HEK293 (cell line): ENCODE results near the gene TDRD9.
A peak's percentile ranks its signal among the peaks of the same experiment; 100 is the strongest.

Experiments
- EGR2 ChIP-seq: fragments of 450-650 bp; formaldehyde crosslinking; IDR thresholded peaks from 2 replicates; pipeline ENCODE4 v1.5.1; 2016; ENCODE audit warnings: low read depth, missing biosample characterization, missing genetic modification characterization
- FEZF1 ChIP-seq: fragments of 450-650 bp; formaldehyde crosslinking; IDR thresholded peaks from 2 replicates; pipeline ENCODE4 v1.5.1; 2016; ENCODE audit warnings: missing biosample characterization, missing genetic modification characterization
- GLI4 ChIP-seq: fragments of 450-650 bp; formaldehyde crosslinking; IDR thresholded peaks from 2 replicates; pipeline ENCODE4 v1.5.1; 2016; ENCODE audit warnings: missing biosample characterization, missing genetic modification characterization
- HOXC10 ChIP-seq: sonication (generic); formaldehyde crosslinking; IDR thresholded peaks from 2 replicates; pipeline ENCODE4 v1.8.1; 2023; ENCODE audit warnings: mild to moderate bottlenecking, missing genetic modification reagents
- KLF10 ChIP-seq: fragments of 450-650 bp; IDR thresholded peaks from 2 replicates; pipeline ENCODE4 v1.5.1; 2018; ENCODE audit warnings: missing biosample characterization, mild to moderate bottlenecking, missing genetic modification characterization
- KLF16 ChIP-seq: fragments of 450-650 bp; formaldehyde crosslinking; IDR thresholded peaks from 2 replicates; pipeline ENCODE4 v1.5.1; 2017; ENCODE audit warnings: missing biosample characterization, missing genetic modification characterization
- SP2 ChIP-seq: fragments of 450-650 bp; formaldehyde crosslinking; IDR thresholded peaks from 2 replicates; pipeline ENCODE4 v1.5.1; 2016; ENCODE audit warnings: missing biosample characterization, missing genetic modification characterization
- SP7 ChIP-seq: fragments of 450-650 bp; formaldehyde crosslinking; IDR thresholded peaks from 2 replicates; pipeline ENCODE4 v1.5.1; 2016; ENCODE audit warnings: missing biosample characterization, missing genetic modification characterization
- WT1 ChIP-seq: fragments of 450-650 bp; formaldehyde crosslinking; IDR thresholded peaks from 2 replicates; pipeline ENCODE4 v1.5.1; 2016; ENCODE audit warnings: missing biosample characterization, missing genetic modification characterization
- ZBTB8A ChIP-seq: fragments of 450-650 bp; formaldehyde crosslinking; IDR thresholded peaks from 2 replicates; pipeline ENCODE4 v1.5.1; 2016; ENCODE audit warnings: missing biosample characterization, missing genetic modification characterization
- ZEB2 ChIP-seq: fragments of 450-650 bp; formaldehyde crosslinking; IDR thresholded peaks from 2 replicates; pipeline ENCODE4 v1.5.1; 2016; ENCODE audit warnings: missing biosample characterization, missing genetic modification characterization
- ZFP37 ChIP-seq: fragments of 450-650 bp; formaldehyde crosslinking; IDR thresholded peaks from 2 replicates; pipeline ENCODE4 v1.5.1; 2016; ENCODE audit warnings: missing biosample characterization, missing genetic modification characterization
- ZNF169 ChIP-seq: fragments of 450-650 bp; formaldehyde crosslinking; IDR thresholded peaks from 2 replicates; pipeline ENCODE4 v1.5.1; 2016; ENCODE audit warnings: missing biosample characterization, missing genetic modification characterization
- ZNF174 ChIP-seq: fragments of 450-650 bp; formaldehyde crosslinking; IDR thresholded peaks from 2 replicates; pipeline ENCODE4 v1.5.0; 2017; ENCODE audit warnings: missing biosample characterization, mild to moderate bottlenecking, missing genetic modification characterization
- ZNF184 ChIP-seq: fragments of 450-650 bp; IDR thresholded peaks from 2 replicates; pipeline ENCODE4 v1.5.1; 2018; ENCODE audit warnings: missing biosample characterization, mild to moderate bottlenecking, missing genetic modification characterization
- ZNF24 ChIP-seq: fragments of 450-650 bp; formaldehyde crosslinking; IDR thresholded peaks from 2 replicates; pipeline ENCODE4 v1.5.1; 2016; ENCODE audit warnings: missing biosample characterization, missing genetic modification characterization
- ZNF292 ChIP-seq: fragments of 450-650 bp; formaldehyde crosslinking; IDR thresholded peaks from 2 replicates; pipeline ENCODE4 v1.5.1; 2016; ENCODE audit warnings: low read depth, missing biosample characterization, missing genetic modification characterization, borderline replicate concordance
- ZNF324 ChIP-seq: fragments of 450-650 bp; formaldehyde crosslinking; IDR thresholded peaks from 2 replicates; pipeline ENCODE4 v1.5.1; 2016; ENCODE audit warnings: missing biosample characterization, missing genetic modification characterization
- ZNF335 ChIP-seq: fragments of 450-650 bp; formaldehyde crosslinking; conservative IDR thresholded peaks from 2 replicates; pipeline ENCODE4 v1.5.1; 2016; ENCODE audit warnings: missing biosample characterization, missing genetic modification characterization
- ZNF473 ChIP-seq: fragments of 450-650 bp; formaldehyde crosslinking; IDR thresholded peaks from 2 replicates; pipeline ENCODE4 v1.5.1; 2017; ENCODE audit warnings: missing biosample characterization, missing genetic modification characterization
- ZNF561 ChIP-seq: fragments of 450-650 bp; IDR thresholded peaks from 2 replicates; pipeline ENCODE4 v1.5.1; 2018; ENCODE audit warnings: missing biosample characterization, missing genetic modification characterization, borderline replicate concordance
- ZNF777 ChIP-seq: fragments of 450-650 bp; formaldehyde crosslinking; IDR thresholded peaks from 2 replicates; pipeline ENCODE4 v1.5.1; 2017; ENCODE audit warnings: missing biosample characterization, missing genetic modification characterization, borderline replicate concordance
- TF ChIP-seq, protein P1 (sequence below): fragments of 450-650 bp; formaldehyde crosslinking; IDR thresholded peaks from 2 replicates; pipeline ENCODE4 v1.5.1; 2017; ENCODE audit warnings: missing biosample characterization, missing genetic modification characterization
- TF ChIP-seq, protein P2 (sequence below): fragments of 450-650 bp; formaldehyde crosslinking; IDR thresholded peaks from 2 replicates; pipeline ENCODE4 v1.5.1; 2016; ENCODE audit warnings: missing biosample characterization, missing genetic modification characterization
- TF ChIP-seq, protein P3 (sequence below): fragments of 450-650 bp; formaldehyde crosslinking; IDR thresholded peaks from 2 replicates; pipeline ENCODE4 v1.5.1; 2016; ENCODE audit warnings: missing biosample characterization, missing genetic modification characterization
- TF ChIP-seq, protein P4 (sequence below): fragments of 450-650 bp; IDR thresholded peaks from 2 replicates; pipeline ENCODE4 v1.5.1; 2018; ENCODE audit warnings: missing biosample characterization, mild to moderate bottlenecking, missing genetic modification characterization
- TF ChIP-seq, protein P5 (sequence below): fragments of 450-650 bp; formaldehyde crosslinking; IDR thresholded peaks from 2 replicates; pipeline ENCODE4 v1.5.1; 2016; ENCODE audit warnings: missing biosample characterization, missing genetic modification characterization
- TF ChIP-seq, protein P6 (sequence below): fragments of 450-650 bp; formaldehyde crosslinking; IDR thresholded peaks from 2 replicates; pipeline ENCODE4 v1.5.1; 2016; ENCODE audit warnings: missing biosample characterization, missing genetic modification characterization

The TDRD9 gene

DNA sequence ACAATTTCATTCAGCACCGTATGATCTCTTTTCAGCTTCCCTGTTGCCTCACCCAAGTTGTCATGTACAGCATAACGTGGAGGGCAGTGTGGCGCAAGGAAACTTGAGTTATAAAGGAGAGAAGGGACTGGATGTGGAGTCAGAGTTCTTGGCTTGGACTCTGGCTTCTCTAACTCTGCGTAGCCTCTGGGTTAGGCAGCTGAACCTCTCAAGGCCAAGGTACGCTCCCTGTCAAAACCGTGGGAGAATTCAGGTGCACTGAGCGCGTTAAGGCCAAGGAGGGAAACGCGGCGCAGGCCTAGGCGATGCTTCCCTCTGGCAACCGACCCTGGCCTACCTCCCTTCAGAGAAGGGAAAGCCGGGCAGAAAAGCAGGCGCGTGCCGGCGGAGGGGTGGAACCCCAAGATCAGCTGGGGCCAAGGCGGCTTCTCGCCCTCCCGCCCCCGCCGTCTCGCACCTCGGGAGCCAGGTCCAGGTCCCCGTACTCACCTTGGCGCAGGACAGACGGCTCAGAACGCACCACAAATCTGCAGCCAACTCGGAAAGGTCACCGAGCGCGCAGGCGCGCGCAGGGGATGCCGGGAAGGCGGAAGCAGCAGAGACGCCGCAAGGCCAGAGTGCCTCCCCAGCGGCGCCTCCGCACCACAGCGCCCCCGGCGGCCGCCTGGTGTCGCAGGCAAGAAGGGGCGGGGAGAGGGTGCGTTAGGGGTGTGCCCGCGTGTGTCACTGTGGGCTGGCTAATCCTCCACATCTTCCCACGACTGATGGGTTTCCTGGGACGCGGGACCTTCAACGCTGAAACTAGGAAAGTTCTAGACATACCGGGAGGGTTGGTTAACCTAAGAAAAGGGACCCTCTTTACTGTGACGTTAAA, 7.0 kb upstream of the TDRD9 start (continued):
- TF ChIP-seq, protein P1, sequence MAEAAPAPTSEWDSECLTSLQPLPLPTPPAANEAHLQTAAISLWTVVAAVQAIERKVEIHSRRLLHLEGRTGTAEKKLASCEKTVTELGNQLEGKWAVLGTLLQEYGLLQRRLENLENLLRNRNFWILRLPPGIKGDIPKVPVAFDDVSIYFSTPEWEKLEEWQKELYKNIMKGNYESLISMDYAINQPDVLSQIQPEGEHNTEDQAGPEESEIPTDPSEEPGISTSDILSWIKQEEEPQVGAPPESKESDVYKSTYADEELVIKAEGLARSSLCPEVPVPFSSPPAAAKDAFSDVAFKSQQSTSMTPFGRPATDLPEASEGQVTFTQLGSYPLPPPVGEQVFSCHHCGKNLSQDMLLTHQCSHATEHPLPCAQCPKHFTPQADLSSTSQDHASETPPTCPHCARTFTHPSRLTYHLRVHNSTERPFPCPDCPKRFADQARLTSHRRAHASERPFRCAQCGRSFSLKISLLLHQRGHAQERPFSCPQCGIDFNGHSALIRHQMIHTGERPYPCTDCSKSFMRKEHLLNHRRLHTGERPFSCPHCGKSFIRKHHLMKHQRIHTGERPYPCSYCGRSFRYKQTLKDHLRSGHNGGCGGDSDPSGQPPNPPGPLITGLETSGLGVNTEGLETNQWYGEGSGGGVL (tag by site-specific recombination) = no peak
- TF ChIP-seq, protein P2, sequence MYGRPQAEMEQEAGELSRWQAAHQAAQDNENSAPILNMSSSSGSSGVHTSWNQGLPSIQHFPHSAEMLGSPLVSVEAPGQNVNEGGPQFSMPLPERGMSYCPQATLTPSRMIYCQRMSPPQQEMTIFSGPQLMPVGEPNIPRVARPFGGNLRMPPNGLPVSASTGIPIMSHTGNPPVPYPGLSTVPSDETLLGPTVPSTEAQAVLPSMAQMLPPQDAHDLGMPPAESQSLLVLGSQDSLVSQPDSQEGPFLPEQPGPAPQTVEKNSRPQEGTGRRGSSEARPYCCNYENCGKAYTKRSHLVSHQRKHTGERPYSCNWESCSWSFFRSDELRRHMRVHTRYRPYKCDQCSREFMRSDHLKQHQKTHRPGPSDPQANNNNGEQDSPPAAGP (tag by site-specific recombination) = peak; percentile 73; the same call in 1 of the 2 replicates
- TF ChIP-seq ZBTB8A (tag by site-specific recombination) = peak; percentile 37; the same call in 1 of the 2 replicates
- peak; percentile 79; the same call in 1 of the 2 replicates for TF ChIP-seq ZNF324 (tag by site-specific recombination)
- peak; percentile 27; the same call in 1 of the 2 replicates for TF ChIP-seq ZNF777
- TF ChIP-seq ZNF174 (tag by site-specific recombination) = no peak
- TF ChIP-seq GLI4 = no peak
- no peak for TF ChIP-seq ZNF169 (tag by site-specific recombination)
- TF ChIP-seq KLF16 (tag by site-specific recombination) = peak; percentile 95
- TF ChIP-seq ZNF292 = no peak
- no peak for TF ChIP-seq FEZF1 (tag by site-specific recombination)
- TF ChIP-seq WT1 (tag by site-specific recombination) = peak; percentile 32; the same call in 1 of the 2 replicates
- peak; percentile 58; the same call in 1 of the 2 replicates for TF ChIP-seq SP7 (tag by site-specific recombination)
- TF ChIP-seq ZNF335 (tag by site-specific recombination) = peak; percentile 53; the same call in 1 of the 2 replicates
- TF ChIP-seq ZNF473 = no peak
- peak; percentile 63 for TF ChIP-seq SP2 (tag by site-specific recombination)
- peak; percentile 54; the same call in 1 of the 2 replicates for TF ChIP-seq ZNF184 (tag by site-specific recombination)
- TF ChIP-seq ZNF561 (tag by site-specific recombination) = peak; percentile 78; the same call in 1 of the 2 replicates
- TF ChIP-seq ZNF24 (tag by site-specific recombination) = peak; percentile 86
- TF ChIP-seq, protein P3, sequence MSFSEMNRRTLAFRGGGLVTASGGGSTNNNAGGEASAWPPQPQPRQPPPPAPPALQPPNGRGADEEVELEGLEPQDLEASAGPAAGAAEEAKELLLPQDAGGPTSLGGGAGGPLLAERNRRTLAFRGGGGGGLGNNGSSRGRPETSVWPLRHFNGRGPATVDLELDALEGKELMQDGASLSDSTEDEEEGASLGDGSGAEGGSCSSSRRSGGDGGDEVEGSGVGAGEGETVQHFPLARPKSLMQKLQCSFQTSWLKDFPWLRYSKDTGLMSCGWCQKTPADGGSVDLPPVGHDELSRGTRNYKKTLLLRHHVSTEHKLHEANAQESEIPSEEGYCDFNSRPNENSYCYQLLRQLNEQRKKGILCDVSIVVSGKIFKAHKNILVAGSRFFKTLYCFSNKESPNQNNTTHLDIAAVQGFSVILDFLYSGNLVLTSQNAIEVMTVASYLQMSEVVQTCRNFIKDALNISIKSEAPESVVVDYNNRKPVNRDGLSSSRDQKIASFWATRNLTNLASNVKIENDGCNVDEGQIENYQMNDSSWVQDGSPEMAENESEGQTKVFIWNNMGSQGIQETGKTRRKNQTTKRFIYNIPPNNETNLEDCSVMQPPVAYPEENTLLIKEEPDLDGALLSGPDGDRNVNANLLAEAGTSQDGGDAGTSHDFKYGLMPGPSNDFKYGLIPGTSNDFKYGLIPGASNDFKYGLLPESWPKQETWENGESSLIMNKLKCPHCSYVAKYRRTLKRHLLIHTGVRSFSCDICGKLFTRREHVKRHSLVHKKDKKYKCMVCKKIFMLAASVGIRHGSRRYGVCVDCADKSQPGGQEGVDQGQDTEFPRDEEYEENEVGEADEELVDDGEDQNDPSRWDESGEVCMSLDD (tag by site-specific recombination) = 0 out of 2 replicates have a peak, but pooled peaks have one; percentile 37
- TF ChIP-seq ZEB2 (tag by site-specific recombination) = peak; percentile 66
- TF ChIP-seq, protein P4, sequence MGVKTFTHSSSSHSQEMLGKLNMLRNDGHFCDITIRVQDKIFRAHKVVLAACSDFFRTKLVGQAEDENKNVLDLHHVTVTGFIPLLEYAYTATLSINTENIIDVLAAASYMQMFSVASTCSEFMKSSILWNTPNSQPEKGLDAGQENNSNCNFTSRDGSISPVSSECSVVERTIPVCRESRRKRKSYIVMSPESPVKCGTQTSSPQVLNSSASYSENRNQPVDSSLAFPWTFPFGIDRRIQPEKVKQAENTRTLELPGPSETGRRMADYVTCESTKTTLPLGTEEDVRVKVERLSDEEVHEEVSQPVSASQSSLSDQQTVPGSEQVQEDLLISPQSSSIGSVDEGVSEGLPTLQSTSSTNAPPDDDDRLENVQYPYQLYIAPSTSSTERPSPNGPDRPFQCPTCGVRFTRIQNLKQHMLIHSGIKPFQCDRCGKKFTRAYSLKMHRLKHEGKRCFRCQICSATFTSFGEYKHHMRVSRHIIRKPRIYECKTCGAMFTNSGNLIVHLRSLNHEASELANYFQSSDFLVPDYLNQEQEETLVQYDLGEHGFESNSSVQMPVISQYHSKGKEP = peak; percentile 56; the same call in 1 of the 2 replicates
- peak; percentile 100 for TF ChIP-seq KLF10
- TF ChIP-seq EGR2 (tag by site-specific recombination) = peak; percentile 82
- TF ChIP-seq, protein P5, sequence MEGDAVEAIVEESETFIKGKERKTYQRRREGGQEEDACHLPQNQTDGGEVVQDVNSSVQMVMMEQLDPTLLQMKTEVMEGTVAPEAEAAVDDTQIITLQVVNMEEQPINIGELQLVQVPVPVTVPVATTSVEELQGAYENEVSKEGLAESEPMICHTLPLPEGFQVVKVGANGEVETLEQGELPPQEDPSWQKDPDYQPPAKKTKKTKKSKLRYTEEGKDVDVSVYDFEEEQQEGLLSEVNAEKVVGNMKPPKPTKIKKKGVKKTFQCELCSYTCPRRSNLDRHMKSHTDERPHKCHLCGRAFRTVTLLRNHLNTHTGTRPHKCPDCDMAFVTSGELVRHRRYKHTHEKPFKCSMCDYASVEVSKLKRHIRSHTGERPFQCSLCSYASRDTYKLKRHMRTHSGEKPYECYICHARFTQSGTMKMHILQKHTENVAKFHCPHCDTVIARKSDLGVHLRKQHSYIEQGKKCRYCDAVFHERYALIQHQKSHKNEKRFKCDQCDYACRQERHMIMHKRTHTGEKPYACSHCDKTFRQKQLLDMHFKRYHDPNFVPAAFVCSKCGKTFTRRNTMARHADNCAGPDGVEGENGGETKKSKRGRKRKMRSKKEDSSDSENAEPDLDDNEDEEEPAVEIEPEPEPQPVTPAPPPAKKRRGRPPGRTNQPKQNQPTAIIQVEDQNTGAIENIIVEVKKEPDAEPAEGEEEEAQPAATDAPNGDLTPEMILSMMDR (tag by site-specific recombination) = peak; percentile 98
- TF ChIP-seq, protein P6, sequence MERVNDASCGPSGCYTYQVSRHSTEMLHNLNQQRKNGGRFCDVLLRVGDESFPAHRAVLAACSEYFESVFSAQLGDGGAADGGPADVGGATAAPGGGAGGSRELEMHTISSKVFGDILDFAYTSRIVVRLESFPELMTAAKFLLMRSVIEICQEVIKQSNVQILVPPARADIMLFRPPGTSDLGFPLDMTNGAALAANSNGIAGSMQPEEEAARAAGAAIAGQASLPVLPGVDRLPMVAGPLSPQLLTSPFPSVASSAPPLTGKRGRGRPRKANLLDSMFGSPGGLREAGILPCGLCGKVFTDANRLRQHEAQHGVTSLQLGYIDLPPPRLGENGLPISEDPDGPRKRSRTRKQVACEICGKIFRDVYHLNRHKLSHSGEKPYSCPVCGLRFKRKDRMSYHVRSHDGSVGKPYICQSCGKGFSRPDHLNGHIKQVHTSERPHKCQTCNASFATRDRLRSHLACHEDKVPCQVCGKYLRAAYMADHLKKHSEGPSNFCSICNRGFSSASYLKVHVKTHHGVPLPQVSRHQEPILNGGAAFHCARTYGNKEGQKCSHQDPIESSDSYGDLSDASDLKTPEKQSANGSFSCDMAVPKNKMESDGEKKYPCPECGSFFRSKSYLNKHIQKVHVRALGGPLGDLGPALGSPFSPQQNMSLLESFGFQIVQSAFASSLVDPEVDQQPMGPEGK = peak; percentile 88
- TF ChIP-seq ZFP37 (tag by site-specific recombination) = peak; percentile 67; the same call in 1 of the 2 replicates
- no peak for TF ChIP-seq HOXC10
